HG03558 (cell line): ENCODE data around the gene CYP2C9.
"Not testable (repeated sequence)": the region's sequence is repeated elsewhere in the genome, so short reads cannot be mapped to it uniquely, and the experiment has no call there.

Experiments
- ATAC-seq: cut with Tn5 transposase; IDR thresholded peaks from one replicate; pipeline ENCODE4 v1.9.1; 2021; ENCODE audit warnings: moderate number of reproducible peaks; ENCODE audit not compliant: unreplicated experiment; ENCODE audit errors: extremely low read depth

The CYP2C9 gene

GRCh38 chr10:94938383-94938782 lies at the start of gene CYP2C9:
Gene CYP2C9 (plus strand): TSS chr10:94938658. CDS start chr10:94938683, 25 bp downstream.
- ATAC-seq: no peak

GRCh38 chr10:94889123-94889522 lies 49.3 kb upstream of the CYP2C9 start:
- no peak for ATAC-seq

GRCh38 chr10:94890264-94891022 lies 48.0 kb upstream of the CYP2C9 start:
- no peak for ATAC-seq

- not testable (repeated sequence) for ATAC-seq
These were observed 40.0 kb upstream of the CYP2C9 start for GRCh38 chr10:94898414-94898813.

GRCh38 chr10:94902080-94902479 lies 36.4 kb upstream of the CYP2C9 start:
- ATAC-seq: no peak

GRCh38 chr10:94902570-94902969 lies 35.9 kb upstream of the CYP2C9 start:
- no peak for ATAC-seq

GRCh38 chr10:94904506-94905148 lies 33.8 kb upstream of the CYP2C9 start:
- not testable (repeated sequence) for ATAC-seq

GRCh38 chr10:94916423-94916822 lies 22.0 kb upstream of the CYP2C9 start:
- no peak for ATAC-seq

- no peak for ATAC-seq
These were observed 1.7 kb upstream of the CYP2C9 start for GRCh38 chr10:94936721-94937120.

GRCh38 chr10:94943432-94944103 lies 5.1 kb downstream of the CYP2C9 start:
- not testable (repeated sequence) for ATAC-seq

GRCh38 chr10:94946181-94946580 lies 7.7 kb downstream of the CYP2C9 start:
- not testable (repeated sequence) for ATAC-seq

GRCh38 chr10:94963901-94964300 lies 25.4 kb downstream of the CYP2C9 start:
- no peak for ATAC-seq

- ATAC-seq: no peak
These were observed 45.1 kb downstream of the CYP2C9 start for GRCh38 chr10:94983555-94983954.

- ATAC-seq: no peak
These were observed 50.7 kb downstream of the CYP2C9 start for GRCh38 chr10:94989192-94989591.

GRCh38 chr10:94991243-94991888 lies 52.9 kb downstream of the CYP2C9 start:
- no peak for ATAC-seq

- ATAC-seq: no peak
These were observed 54.4 kb downstream of the CYP2C9 start for GRCh38 chr10:94992811-94993210.

GRCh38 chr10:94997741-94998174 lies 59.3 kb downstream of the CYP2C9 start:
- ATAC-seq: no peak

- no peak for ATAC-seq
These were observed 88.0 kb downstream of the CYP2C9 start for GRCh38 chr10:95026461-95026860.

GRCh38 chr10:95031656-95032055 lies 93.2 kb downstream of the CYP2C9 start:
- ATAC-seq: no peak

GRCh38 chr10:95034401-95034800 lies 95.9 kb downstream of the CYP2C9 start:
- ATAC-seq: no peak
